Psoas muscle (tissue), 8 donors: ENCODE measurements around the gene SLC66A2. TPM values are rescaled to one million over a fixed set of nuclear protein-coding genes. Genes with fewer than 3 reads are reported as not detected.

Experiments used
- ATAC-seq, 4 donors: fragments of 200-7000 bp; cut with Tn5 transposase; one replicate each; pipeline ENCODE4 v1.9.1; 2020; ENCODE audit warnings: moderate library complexity in 3 of 4, mild to moderate bottlenecking in 2 of 4
- DNase-seq, 2 donors: peaks; one replicate each; pipeline ENCODE4 v3.0.0-alpha.2; 2020
- H3K27ac ChIP-seq: fragments of 200-600 bp; one replicate; pipeline ENCODE4 v1.8.0; 2022
- H3K27me3 ChIP-seq, 3 donors: fragments of 200-600 bp in 1 of 3; one replicate each; pipeline versions ENCODE4 v1.6.1 to v1.8.0; 2013 to 2022; ENCODE audit warnings: low read length in 2 of 3, mild to moderate bottlenecking in 2 of 3, moderate library complexity in 1 of 3; ENCODE audit not compliant: insufficient read depth in 3 of 3
- H3K36me3 ChIP-seq, 2 donors: fragments of 200-600 bp in 1 of 2; one replicate each; pipeline versions ENCODE4 v1.6.1 to v1.8.0; 2013 to 2022; ENCODE audit warnings: low read depth in 1 of 2, mild to moderate bottlenecking in 1 of 2, moderate library complexity in 1 of 2; ENCODE audit not compliant: insufficient read depth in 1 of 2
- H3K4me1 ChIP-seq: fragments of 200-600 bp; one replicate; pipeline ENCODE4 v1.8.0; 2022
- H3K4me3 ChIP-seq: fragments of 200-600 bp; one replicate; pipeline ENCODE4 v1.8.0; 2022; ENCODE audit warnings: mild to moderate bottlenecking
- H3K9me3 ChIP-seq: fragments of 200-600 bp; one replicate; pipeline ENCODE4 v1.8.0; 2022
- CTCF ChIP-seq: fragments of 200-600 bp; IDR thresholded peaks from one replicate; pipeline ENCODE4 v1.8.0; 2022; ENCODE audit warnings: antibody characterized with exemption
- WGBS, 3 donors: extraction: QIAGEN DNeasy Blood & Tissue Kit; methylation state at CpG; one replicate each; pipeline versions ENCODE4 v1.1.6 to v1.1.7; 2013; 5-methylcytosine and 5-hydroxymethylcytosine counted together
- intact Hi-C, 2 donors: fragments of 100-400 bp; cut with DNase I; formaldehyde crosslinking; loops; one replicate each; pipeline versions ENCODE4 v1.11.0 to v1.14.2; 2022
- polyA plus RNA-seq, 3 donors: library from polyadenylated mRNA; stranded (reverse); fragments of 200-250 nt; gene quantifications; one replicate each; pipeline ENCODE4 v1.2.3, GENCODE V29; 2013
- total RNA-seq, 4 donors: library from RNA; stranded (reverse); fragmentation: NEBNext Ultra II Directional in 2 of 4; extraction: Animal tissue kit (Norgen Biotek cat#: 25700) in 2 of 4; gene quantifications; one replicate each; pipeline versions ENCODE4 v1.2.1 to v1.2.4, GENCODE V29; 2021 to 2023
- donor health status: healthy with polysubstance abuse.
- donor health status: DM: no; HTN: no; CAD: no; lungs with moderate emphysema.
- donor health status: Bipolar disorder and iron deficiency.
- donor health status: healthy.
- donor health status: DM: yes; HTN: yes; CAD: no.
- donor health status: DM: no; HTN: no; CAD: no.
- donor health status: DM: no; HTN: no; CAD: no.
- donor health status: DM: yes; HTN: yes; CAD: no.

SLC66A2 gene
- total and polyA plus RNA-seq, 7 donors: 36.4 to 160 (median 67.7) TPM

GRCh38 chr18:79973517-79973916 is 22.1 kb upstream of the SLC66A2 start:
- no peak overlapping the region for H3K4me3 ChIP-seq
- H3K27me3 ChIP-seq: no peaks in the 10 kb centered on the region
- peaks cover 3 to 70% of the 10 kb centered on the region in 2 donors for H3K36me3 ChIP-seq
- no peak for TF ChIP-seq CTCF
- DNase-seq (no peak), ATAC-seq (no peak)
- H3K4me1 ChIP-seq: no peaks in the 10 kb centered on the region
- intact Hi-C loops: no loop called here
- H3K27ac ChIP-seq: no peak overlapping the region
- 86 to 89% (median 87%) methylated on average over 16 of the region's 16 CpGs for WGBS, 3 donors
- H3K9me3 ChIP-seq: no peaks in the 10 kb centered on the region

GRCh38 chr18:79972720-79973119 is 21.3 kb upstream of the SLC66A2 start:
- Histone ChIP-seq H3K36me3 (peaks cover 3 to 78% of the 10 kb centered on the region in 2 donors), H3K4me1 (no peaks in the 10 kb centered on the region), H3K27ac (no peak overlapping the region), H3K9me3 (no peaks in the 10 kb centered on the region), H3K4me3 (no peak overlapping the region), H3K27me3 (no peaks in the 10 kb centered on the region)
- TF ChIP-seq CTCF: no peak
- DNase-seq (no peak), ATAC-seq (no peak)
- intact Hi-C loops: no loop called here
- 75 to 82% (median 76%) methylated on average over 3 of the region's 3 CpGs for WGBS, 3 donors

- H3K4me3 ChIP-seq: no peak overlapping the region
- WGBS, 3 donors: 89 to 96% (median 94%) methylated on average over 9 of the region's 9 CpGs
- no peak for TF ChIP-seq CTCF
- peaks cover 3 to 81% of the 10 kb centered on the region in 2 donors for H3K36me3 ChIP-seq
- no peaks in the 10 kb centered on the region for H3K9me3 ChIP-seq
- ATAC-seq (no peak), DNase-seq (no peak)
- no peaks in the 10 kb centered on the region for H3K27me3 ChIP-seq
- H3K27ac ChIP-seq: no peak overlapping the region
- no peaks in the 10 kb centered on the region for H3K4me1 ChIP-seq
- intact Hi-C loops: no loop called here
Measured at GRCh38 chr18:79971986-79972385, 20.5 kb upstream of the SLC66A2 start.

- ATAC-seq: no peak
- Histone ChIP-seq H3K27me3 (no peaks in the 10 kb centered on the region), H3K4me1 (no peaks in the 10 kb centered on the region), H3K9me3 (no peaks in the 10 kb centered on the region), H3K27ac (no peak overlapping the region), H3K36me3 (peaks cover 3 to 76% of the 10 kb centered on the region in 2 donors), H3K4me3 (no peak overlapping the region)
- no peak for DNase-seq
- no peak for TF ChIP-seq CTCF
- 90 to 93% (median 92%) methylated on average over 17 of the region's 17 CpGs for WGBS, 3 donors
- intact Hi-C loops: no loop called here
Measured at GRCh38 chr18:79971211-79971952, 19.9 kb upstream of the SLC66A2 start.
